ENCODE results near the gene TFR2.

DNA sequence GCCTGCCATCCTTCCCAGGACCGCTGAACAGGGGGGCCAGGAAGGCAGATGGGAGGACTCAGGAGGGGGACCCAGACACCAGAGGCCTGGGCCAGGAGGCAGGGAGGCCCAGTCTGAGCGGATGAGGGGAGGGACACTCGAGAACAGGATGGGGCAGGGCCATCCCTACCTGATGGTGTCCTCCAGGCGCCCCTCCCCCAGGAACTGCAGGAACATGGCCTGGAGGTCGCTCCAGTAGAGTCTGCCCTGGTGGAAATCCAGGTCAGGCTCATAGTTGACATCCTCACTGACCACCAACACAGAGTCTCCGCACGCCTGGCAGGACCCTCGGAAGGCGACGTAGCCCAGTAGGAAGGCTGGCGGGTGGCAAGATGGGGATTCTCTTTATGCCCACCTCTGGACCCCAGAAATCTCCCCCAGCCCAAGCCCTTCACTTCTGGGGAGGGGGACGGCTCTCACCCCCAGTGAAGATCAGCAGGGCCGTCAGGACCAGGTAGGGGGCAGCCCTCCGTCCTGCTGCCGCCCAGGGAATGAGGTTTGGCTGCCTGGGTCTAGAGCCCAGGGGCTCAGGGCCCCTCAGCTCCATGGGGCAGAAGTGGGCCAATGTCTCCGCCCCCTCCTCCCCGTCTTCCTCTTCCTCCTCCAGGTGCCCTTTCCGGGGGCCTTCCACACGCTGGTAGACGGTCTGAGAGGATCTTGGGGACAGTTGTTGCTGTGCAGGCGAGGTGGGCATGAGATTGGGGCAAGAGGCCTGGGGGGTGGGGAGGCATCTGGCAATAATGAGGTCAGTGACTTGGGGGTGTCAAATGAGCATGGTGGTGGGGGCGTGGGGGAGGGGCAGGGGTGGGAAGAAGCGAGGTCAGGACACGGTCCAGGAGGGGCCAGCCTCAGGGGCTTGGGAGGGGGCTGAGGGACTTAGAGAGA, 573 bp downstream of the TFR2 start:
- no peak for TF ChIP-seq CTCF (IDR thresholded peaks at IDR 0.05)
- TF ChIP-seq POLR2A (IDR thresholded peaks at IDR 0.05) = no peak

Data from Peyer's patch (tissue), 4 donors.